ENCODE measurements around the gene TNNI2. TPM values are rescaled to one million over a fixed set of nuclear protein-coding genes. Genes with fewer than 3 reads are reported as not detected.

The TNNI2 gene
- not detected in 2 replicates for total RNA-seq

DNA sequence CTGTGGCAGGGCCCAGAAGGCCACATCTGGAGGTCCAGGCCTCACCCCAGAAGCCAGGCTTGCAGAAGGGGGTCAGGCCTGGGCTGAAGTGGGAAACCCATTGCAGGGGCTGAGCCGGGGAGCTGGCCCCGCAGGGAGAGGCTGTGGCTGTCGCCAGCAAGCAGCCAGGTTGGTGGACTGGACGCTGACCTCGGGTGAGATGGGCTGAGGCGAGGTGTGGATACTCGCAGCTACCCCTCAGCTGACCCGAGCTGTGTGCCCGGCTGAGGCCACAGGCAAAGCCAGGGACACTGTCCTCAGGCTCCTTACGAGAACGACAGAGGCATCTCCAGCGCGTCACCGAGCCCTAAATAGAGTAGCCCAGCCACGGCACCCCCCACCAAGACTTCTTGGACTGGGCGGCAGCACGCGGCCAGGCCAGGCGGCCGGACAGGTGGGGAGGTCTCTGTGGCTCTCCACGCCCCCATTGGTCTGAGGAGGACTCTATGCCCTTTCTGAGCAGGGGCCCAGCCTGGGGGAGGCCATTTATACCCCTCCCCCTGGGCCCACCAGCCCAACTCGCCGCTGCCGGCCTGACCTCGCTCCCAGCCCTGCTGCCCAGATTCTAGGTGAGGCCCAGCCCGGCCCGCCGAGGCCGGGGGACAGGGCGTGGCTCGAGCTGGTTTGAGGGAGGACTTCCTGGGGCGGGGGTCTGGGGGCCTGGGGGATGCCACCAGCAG is at the start of gene TNNI2:
TNNI2 (plus strand) TSS at position 556 of the 719 bp plus-strand sequence. CDS start 716 bp downstream, outside the sequence.

DNA sequence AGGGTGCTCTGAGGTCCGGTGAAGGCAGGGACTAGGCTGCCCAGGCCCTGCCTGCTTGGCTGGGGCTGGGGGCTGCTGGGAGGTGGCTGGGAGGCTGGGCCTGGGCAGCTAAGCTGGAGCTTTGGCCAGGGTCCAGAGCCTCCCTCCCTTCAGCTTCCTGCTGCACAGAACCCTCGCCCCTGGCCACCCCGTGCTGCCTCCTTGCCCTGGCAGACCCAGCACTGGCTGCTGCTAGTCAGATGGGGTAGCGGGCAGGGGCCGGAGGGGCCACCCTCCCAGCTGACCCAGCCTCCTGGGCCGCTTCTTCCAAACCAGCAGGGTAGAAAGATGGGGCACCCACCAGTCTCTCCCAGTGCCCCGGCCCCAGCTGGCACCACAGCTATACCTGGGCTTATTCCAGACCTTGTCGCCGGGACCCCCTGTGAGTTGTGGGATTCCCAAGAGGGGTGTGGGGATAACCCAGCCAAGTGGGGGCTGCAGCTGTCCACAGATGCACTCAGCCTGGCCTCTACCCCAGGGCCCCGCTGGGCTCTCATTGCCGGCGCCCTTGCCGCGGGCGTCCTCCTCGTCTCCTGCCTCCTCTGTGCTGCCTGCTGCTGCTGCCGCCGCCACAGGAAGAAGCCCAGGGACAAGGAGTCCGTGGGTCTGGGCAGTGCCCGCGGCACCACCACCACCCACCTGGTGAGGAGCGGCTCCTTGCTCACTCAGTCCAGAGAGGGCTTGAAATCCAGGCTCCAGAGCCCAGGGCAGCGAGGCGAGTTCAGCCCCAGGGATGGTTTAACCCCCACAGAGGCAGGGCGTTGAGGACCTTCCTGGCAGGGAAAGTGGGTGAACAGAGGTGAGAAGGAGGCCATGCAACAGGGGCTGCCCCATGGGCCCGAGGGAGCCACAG is 3.8 kb upstream of the TNNI2 start, which contains the start of gene SYT8:
SYT8 (plus strand) TSS at position 212 of the 892 bp plus-strand sequence; CDS start at position 328, 116 bp downstream.

DNA sequence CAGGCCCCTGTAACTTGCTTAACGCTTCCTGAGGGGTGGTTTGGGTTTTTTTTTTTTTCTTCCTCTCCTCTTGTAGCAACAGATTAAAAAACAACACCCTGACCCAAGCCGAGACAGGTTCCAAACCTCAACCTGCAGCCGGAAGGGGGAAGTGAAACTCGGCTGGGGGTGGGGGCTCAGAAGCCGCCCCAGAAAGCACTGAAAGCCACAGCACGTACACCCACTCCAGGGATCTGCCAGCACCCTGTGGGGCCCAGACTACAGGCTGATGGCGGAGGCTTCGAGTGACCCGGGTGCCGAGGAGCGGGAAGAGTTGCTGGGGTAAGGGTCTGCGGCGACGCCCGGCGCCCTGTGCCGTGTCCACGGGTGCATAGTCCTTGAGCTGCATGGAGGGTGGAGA is 14.1 kb downstream of the TNNI2 start, which contains the start of gene LSP1:
LSP1 (plus strand) TSS at position 208 of the 400 bp plus-strand sequence; CDS start at position 269, 61 bp downstream.

Small RNA genes lying within 50 kb of the gene (small RNA-seq; reads per million reads assigned to genes)
- gene AC051649.1 (not detected), gene MIR4298 (not detected)

Other genes starting within 250 kb of the TNNI2 start
- gene KRTAP5-2, start 240.7 kb upstream of the TNNI2 start, total RNA-seq: not detected in 2 replicates
- not detected in 2 replicates for gene KRTAP5-3, start 230.5 kb upstream of the TNNI2 start, total RNA-seq
- gene KRTAP5-4, start 216.8 kb upstream of the TNNI2 start, total RNA-seq: not detected in 2 replicates
- gene KRTAP5-5, start 209.2 kb upstream of the TNNI2 start, total RNA-seq: not detected in 2 replicates
- gene KRTAP5-6, start 141.8 kb upstream of the TNNI2 start, total RNA-seq: not detected in 2 replicates
- gene IFITM10, start 88.4 kb upstream of the TNNI2 start, total RNA-seq: 0.65 and 1.2 TPM in 2 replicates
- gene CTSD, start 75.1 kb upstream of the TNNI2 start, total RNA-seq: 143 and 148 TPM in 2 replicates
- 0.12 and 1.1 TPM in 2 replicates for gene SYT8, start 4.0 kb upstream of the TNNI2 start, total RNA-seq
- 0.24 and 0.65 TPM in 2 replicates for gene LSP1, start 14.1 kb downstream of the TNNI2 start, total RNA-seq
- not detected in 2 replicates for gene PRR33, start 52.9 kb downstream of the TNNI2 start, total RNA-seq
- not detected in 2 replicates for gene TNNT3, start 80.7 kb downstream of the TNNI2 start, total RNA-seq
- gene MRPL23, start 108.4 kb downstream of the TNNI2 start, total RNA-seq: 80.2 and 128 TPM in 2 replicates
- gene H19, start 158.9 kb downstream of the TNNI2 start, total RNA-seq: 0.49 and 0.73 TPM in 2 replicates

Data from hair follicle dermal papilla cell (primary cell).